Measurements from ENCODE around the gene TMIE.

DNA sequence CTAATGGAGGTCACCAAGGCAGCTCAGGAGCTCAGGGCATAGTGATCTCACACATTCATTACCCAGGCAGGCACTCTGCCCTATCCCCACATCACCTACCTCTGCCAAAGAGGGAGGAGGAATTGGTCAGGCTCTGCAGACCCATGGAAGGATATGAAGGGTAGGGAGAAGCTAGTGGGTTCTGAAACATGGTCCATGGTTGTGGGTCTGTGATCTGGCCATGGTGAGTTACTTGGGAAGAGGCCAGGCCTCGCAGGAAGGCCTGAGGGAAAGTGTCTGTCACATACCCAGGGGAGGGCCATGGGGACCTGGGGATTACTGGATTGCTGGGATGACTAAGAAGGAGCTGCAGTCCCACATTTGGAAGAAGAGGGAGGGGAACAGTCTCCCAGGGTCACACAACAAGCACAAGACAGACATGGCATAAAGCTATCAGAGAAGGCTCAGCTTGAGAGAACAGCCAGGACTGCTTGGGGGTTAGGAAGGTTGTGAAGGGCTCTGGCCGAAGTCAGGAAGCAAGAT, 17.9 kb downstream of the TMIE start:
- TF ChIP-seq, protein P1, sequence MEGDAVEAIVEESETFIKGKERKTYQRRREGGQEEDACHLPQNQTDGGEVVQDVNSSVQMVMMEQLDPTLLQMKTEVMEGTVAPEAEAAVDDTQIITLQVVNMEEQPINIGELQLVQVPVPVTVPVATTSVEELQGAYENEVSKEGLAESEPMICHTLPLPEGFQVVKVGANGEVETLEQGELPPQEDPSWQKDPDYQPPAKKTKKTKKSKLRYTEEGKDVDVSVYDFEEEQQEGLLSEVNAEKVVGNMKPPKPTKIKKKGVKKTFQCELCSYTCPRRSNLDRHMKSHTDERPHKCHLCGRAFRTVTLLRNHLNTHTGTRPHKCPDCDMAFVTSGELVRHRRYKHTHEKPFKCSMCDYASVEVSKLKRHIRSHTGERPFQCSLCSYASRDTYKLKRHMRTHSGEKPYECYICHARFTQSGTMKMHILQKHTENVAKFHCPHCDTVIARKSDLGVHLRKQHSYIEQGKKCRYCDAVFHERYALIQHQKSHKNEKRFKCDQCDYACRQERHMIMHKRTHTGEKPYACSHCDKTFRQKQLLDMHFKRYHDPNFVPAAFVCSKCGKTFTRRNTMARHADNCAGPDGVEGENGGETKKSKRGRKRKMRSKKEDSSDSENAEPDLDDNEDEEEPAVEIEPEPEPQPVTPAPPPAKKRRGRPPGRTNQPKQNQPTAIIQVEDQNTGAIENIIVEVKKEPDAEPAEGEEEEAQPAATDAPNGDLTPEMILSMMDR (IDR thresholded peaks at IDR 0.05), result no peak
- TF ChIP-seq EP300 (IDR thresholded peaks at IDR 0.05) (no peak), POLR2A (IDR thresholded peaks at IDR 0.05) (no peak)

Data from tibial nerve (tissue), 4 donors.